ENCODE results near the gene ADCK2.
"Not testable (repeated sequence)": the region's sequence is repeated elsewhere in the genome, so short reads cannot be mapped to it uniquely, and the experiment has no call there.

The ADCK2 gene

GRCh38 chr7:140674899-140675701, 2.4 kb downstream of the ADCK2 start:
- DNase-seq = peak; percentile 66 to 67

- no peak for DNase-seq
Measured at GRCh38 chr7:140675726-140676125, 3.0 kb downstream of the ADCK2 start.

GRCh38 chr7:140676306-140676705, 3.6 kb downstream of the ADCK2 start:
- DNase-seq = peak; percentile 64 to 71

- not testable (repeated sequence) for DNase-seq
Measured at GRCh38 chr7:140676956-140677355, 4.2 kb downstream of the ADCK2 start.

GRCh38 chr7:140677496-140677895, 4.8 kb downstream of the ADCK2 start:
- DNase-seq = no peak

GRCh38 chr7:140678081-140678815, 5.5 kb downstream of the ADCK2 start:
- DNase-seq = no peak

GRCh38 chr7:140678816-140679130, 6.0 kb downstream of the ADCK2 start:
- no peak for DNase-seq

GRCh38 chr7:140679186-140679585, 6.4 kb downstream of the ADCK2 start:
- no peak for DNase-seq

GRCh38 chr7:140680886-140681285, 8.1 kb downstream of the ADCK2 start:
- DNase-seq = no peak

GRCh38 chr7:140681766-140682165, 9.0 kb downstream of the ADCK2 start:
- DNase-seq = no peak

- no peak for DNase-seq
Measured at GRCh38 chr7:140683657-140684056, 10.9 kb downstream of the ADCK2 start.

- DNase-seq = no peak
Measured at GRCh38 chr7:140684066-140684950, 11.6 kb downstream of the ADCK2 start.

- no peak for DNase-seq
Measured at GRCh38 chr7:140685407-140686087, 12.8 kb downstream of the ADCK2 start.

- DNase-seq = no peak
Measured at GRCh38 chr7:140686921-140687320, 14.2 kb downstream of the ADCK2 start.

- DNase-seq = no peak
Measured at GRCh38 chr7:140688341-140688740, 15.6 kb downstream of the ADCK2 start.

GRCh38 chr7:140689199-140690152, 16.7 kb downstream of the ADCK2 start:
- DNase-seq = no peak

GRCh38 chr7:140691376-140692045, 18.8 kb downstream of the ADCK2 start:
- no peak for DNase-seq

- not testable (repeated sequence) for DNase-seq
Measured at GRCh38 chr7:140693849-140694248, 21.1 kb downstream of the ADCK2 start.

GRCh38 chr7:140694592-140694991, 21.8 kb downstream of the ADCK2 start:
- DNase-seq = no peak

GRCh38 chr7:140695381-140695780, 22.6 kb downstream of the ADCK2 start:
- no peak for DNase-seq

Data from inflammatory macrophage treated with lipopolysaccharide for 1 hour (primary cell).